NCI-H1105 treated with DMSO at 0.1 percent for 48 hours (cell line): ENCODE results near the gene ZFY.
"Not testable (repeated sequence)": the region's sequence is repeated elsewhere in the genome, so short reads cannot be mapped to it uniquely, and the experiment has no call there.

Experiments used
- DNase-seq: peaks from one replicate; lab custom pipeline; 2025; lab: John Stamatoyannopoulos, UW

The ZFY gene

DNA sequence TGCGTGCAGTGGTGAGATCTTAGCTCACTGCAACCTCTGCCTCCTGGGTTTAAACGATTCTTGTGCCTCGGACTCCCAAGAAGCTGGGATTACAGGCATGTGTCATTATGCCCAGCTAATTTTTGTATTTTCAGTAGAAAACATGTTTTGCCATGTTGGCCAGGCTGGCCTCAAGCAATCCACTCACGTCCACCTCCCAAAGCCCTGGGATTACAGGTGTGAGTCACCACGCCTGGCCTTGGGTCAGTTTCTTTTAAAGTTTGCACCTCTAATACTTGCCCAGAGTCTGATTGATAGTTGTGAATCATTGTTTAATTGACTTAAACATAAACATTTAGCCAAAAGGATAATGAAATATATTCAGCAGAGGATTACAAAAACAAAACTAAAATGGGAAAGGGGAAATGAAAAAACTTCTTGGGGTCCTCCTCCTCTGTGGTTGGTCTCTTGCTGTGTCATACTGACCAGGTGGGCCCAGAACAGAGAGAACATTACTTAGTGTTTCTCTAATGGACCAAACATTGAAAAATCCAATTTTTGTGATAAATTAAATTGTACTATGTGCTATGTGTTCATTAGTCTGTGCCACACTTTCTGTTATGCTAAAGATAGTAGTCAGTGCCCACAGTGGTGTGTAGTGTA is 38.0 kb downstream of the ZFY start:
- no peak for DNase-seq

DNA sequence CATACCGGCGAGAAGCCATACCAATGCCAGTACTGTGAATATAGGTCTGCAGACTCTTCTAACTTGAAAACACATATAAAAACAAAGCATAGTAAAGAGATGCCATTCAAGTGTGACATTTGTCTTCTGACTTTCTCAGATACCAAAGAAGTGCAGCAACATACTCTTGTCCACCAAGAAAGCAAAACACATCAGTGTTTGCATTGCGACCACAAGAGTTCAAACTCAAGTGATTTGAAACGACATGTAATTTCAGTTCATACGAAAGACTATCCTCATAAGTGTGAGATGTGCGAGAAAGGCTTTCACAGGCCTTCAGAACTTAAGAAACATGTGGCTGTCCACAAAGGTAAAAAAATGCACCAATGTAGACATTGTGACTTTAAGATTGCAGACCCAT is 44.1 kb downstream of the ZFY start:
- DNase-seq = no peak

DNA sequence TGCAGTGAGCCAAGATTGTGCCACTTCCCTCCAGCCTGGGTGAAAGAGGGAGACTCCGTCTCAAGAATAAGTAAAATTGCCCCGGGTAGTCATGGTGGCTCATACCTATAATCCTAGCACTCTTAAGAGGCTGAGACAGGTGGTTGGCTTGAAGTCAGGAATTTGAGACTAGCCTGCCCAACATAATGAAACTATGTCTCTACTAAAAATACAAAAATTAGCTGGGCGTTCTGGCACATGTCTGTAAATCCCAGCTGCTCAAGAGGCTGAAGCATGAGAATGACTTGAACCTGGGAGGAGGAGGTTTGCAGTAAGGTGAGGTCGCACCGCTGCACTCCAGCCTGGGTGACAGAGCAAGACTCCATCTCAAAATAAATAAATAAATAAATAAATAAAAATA is 49.3 kb downstream of the ZFY start:
- no peak for DNase-seq

DNA sequence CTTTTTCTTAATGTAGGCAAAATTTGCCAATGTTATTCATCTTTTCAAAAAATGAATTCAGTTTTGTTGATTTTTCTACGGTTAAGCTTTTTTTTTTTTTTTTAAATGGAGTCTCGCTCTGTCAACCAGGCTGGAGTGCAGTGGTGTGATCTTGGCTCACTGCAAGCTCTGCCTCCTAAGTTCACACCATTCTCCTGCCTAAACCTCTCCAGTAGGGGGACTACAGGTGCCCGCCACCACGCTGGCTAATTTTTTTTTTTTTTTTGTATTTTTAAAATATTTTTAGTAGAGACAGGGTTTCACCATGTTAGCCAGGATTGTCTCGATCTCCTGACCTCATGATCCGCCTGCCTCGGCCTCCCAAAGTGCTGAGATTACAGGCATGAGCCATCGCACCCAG is 52.0 kb downstream of the ZFY start:
- DNase-seq = not testable (repeated sequence)

DNA sequence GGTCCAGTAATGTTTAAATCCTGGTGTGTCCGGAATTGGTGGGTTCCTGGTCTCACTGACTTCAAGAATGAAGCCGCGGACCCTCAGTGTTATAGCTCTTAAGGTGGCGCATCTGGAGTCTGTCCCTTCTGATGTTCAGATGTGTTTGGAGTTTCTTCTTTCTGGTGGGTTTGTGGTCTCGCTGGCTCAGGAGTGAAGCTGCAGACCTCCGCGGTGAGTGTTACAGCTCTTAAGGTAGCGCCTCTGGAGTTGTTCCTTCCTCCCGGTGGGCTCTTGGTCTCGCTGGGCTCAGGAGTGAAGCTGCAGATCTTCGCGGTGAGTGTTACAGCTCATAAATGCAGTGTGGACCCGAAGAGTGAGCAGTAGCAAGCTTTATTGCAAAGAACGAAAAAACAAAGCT is 62.2 kb downstream of the ZFY start:
- DNase-seq = not testable (repeated sequence)

DNA sequence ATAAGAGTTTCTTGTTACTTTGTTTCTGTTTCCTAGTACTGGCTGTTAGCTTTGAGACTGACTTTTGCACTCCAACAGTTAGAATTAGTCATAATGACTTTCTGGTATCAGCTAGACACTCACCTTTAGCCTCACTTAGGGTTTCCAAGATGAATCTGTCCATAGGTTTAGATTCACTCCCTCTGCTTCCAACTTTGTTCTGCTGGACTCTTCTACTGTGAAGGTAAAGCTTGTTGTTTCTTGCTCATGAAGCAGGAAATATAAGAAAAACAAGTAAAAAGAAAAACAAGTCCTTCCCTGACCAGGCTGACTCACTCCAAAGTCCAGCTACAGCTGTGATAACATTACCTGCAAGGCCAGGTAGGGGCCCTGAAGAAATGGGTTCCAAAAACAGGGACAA is 67.0 kb downstream of the ZFY start:
- DNase-seq = no peak

DNA sequence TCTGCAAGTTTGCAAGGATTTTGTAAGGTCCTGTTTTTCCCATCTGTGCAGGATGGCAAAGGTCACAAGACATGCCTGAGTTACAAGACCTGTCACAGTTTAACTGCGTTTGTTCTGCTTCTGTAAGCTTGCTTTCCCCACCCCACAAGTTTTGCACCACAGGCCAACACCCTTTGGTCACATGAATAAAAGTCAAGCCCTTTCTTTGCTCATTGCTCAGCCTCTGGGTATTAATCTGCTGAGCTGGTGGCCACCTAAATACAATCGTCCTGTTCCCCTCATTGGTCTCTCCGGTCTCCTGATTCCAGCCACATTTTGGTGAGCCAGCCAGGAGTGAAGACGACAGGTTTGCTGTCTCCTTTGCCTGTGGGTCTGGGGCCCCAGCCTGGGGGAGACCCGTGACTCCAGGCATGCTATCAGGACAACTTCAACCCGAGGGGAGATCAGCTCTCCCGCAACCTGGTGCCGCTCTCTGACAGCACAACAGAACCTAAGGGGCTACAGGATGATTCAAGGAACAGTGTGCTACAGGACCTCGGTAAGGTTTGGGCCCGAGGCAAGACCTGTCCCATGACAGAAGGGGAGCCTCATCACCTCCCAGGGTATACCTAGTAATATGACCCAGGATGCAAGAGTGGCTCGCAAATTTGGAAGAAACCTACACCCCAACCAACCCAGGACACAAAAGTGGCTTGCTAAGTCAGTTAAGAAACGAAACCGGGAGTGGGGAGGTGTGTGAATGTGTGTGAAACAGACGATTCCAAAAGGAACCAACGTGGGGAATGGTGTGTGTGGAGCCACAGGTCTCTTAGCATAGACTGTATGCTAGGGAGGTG is 67.7 kb downstream of the ZFY start:
- DNase-seq = no peak

DNA sequence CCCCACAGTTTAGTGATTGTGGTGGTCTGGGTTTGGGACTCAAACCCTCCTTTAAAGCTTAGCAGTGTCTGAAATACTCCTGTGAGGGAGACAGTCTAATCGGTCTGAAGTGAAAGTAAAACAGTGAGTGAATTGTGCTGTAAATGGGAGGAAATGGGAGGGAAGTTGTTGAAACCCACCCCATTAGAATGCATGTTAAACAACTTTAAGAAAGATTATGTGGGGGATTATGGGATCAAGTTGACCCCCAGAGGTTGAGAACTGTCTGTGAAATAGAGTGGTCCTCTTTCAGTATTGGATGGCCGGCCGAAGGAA is 68.3 kb downstream of the ZFY start:
- DNase-seq = no peak

DNA sequence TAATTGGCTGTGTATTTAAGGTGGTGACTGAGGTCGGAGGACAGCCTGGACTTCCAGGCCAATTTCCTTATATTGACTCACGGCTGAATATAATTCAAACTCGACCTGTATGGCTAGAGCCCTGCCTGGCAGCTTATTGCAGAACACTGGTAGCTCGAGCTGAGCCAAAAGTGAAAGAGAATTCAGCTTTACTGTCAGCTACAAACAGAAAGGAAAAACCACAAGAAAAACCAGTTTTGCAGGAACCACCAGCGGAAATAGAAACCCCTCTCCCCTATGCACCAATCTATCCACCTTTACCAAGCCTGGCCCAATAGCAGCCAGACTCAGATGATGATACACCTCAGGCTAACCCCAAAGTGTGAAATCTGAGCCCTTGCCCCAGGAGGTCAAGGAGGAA is 68.7 kb downstream of the ZFY start:
- DNase-seq = no peak

DNA sequence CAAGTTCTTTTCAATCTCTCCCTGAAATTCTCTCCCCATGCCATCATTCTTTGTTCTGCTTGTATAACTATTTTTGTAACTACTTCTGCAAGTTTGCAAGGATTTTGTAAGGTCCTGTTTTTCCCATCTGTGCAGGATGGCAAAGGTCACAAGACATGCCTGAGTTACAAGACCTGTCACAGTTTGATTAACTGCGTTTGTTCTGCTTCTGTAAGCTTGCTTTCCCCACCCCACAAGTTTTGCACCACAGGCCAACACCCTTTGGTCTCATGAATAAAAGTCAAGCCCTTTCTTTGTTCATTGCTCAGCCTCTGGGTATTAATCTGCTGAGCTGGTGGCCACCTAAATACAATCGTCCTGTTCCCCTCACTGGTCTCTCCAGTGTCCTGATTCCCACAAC is 70.8 kb downstream of the ZFY start:
- not testable (repeated sequence) for DNase-seq

DNA sequence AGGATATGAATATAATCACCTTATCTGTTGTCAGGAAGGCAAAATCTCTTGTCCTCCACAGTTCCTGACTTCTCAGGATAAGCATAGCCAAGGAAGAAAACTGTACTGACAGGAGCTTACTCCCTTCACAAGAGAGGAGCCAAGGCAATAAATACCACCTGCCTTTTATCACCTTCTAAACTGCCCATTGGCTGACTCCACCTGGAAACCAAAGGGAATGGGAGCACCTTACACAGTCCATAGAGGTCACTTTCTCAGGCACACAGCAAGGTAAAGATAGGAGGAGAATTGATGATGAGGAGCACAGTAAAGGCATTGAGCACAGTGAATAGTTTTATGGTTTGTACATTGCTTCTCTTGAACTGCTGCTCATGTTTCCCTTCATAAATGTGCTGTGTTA is 72.8 kb downstream of the ZFY start:
- no peak for DNase-seq

DNA sequence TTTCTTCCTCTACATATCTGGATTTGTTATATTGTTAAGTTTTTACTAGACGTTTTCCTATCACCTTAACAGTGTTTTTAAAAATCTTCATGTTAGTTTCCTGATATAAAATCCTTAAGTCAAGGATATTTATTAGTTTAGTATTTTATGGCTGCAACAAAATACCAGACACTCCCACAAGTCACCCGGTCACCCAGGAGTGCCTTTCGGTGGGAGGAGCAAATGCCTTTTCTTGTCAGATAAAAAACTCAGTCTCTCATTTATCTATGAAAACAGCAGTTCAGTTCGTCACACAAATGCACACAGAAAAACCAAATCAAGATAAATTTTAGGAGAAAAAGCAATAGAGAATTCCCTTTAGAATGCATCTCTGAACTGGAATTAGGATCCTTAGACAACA is 77.0 kb downstream of the ZFY start:
- no peak for DNase-seq

DNA sequence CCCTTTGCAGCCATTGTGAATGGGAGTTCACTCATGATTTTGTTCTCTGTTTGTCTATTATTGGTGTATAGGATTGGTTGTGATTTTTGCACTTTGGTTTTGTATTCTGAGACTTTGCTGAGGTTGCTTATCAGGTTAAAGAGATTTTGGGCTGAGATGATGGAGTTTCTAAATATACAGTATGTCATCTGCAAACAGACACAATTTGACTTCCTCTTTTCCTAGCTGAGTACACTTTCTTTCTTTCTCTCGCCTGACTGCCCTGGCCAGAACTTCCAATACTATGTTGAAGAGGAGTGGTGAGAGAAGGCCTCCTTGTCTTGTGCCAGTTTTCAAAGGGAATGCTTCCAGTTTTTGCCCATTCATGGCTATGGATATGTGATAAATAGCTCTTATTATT is 81.4 kb downstream of the ZFY start:
- no peak for DNase-seq

DNA sequence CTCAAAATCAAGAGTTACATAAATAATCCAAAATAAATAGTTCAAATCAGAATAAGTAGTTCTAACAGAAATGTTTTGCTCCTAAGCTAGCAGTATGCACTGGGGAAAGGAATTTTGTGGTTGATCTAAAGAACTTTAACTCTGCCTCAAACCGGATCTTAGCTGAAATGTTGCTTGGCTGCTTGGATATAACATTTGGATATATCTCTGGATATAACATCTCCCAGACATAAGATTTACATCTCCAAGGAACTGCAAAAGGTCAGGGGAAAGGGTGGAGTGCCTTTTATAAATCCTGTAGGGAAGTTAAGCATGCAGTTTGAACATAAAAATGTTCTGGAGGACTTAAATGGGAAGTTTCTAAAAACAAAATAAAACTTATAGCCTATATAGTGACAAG is 83.4 kb downstream of the ZFY start:
- DNase-seq = no peak

DNA sequence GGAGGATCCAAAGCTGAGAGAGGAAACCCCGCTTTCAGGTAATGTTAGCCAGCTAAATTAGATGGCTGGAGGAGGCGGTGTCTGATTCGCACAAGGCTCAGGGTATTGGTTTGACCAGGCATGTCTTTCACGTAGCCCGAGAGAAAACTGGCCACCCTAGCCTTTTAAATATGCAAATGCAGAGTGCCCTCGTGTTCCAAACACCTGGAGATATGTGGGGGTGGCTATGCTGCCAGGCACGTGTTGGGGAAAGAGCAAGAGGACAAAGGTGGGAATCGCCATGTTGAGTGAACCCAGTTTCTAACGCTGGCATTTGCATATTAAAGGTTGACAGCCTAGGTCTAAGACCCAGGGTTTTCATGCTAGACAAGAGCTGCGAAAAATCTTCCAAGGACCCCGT is 84.4 kb downstream of the ZFY start:
- no peak for DNase-seq

DNA sequence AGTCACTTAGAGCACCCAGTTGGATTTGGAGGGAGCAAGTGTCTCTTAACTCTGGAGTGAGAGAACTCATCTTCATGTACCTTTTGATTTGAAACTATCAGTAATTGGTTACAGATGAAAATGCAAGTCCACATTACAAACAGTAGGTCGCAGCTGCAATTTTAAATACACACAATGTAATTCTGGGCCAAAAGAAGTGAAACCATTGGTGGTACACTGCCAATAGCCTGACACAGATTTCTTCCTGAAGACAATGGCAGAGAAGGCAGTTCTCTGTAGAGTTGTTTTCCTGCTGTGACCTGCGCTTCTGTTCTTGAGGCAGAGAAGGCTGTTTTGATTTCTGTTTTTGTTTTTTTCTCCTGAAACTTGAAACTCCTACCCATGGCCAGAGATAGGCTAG is 86.0 kb downstream of the ZFY start:
- no peak for DNase-seq

DNA sequence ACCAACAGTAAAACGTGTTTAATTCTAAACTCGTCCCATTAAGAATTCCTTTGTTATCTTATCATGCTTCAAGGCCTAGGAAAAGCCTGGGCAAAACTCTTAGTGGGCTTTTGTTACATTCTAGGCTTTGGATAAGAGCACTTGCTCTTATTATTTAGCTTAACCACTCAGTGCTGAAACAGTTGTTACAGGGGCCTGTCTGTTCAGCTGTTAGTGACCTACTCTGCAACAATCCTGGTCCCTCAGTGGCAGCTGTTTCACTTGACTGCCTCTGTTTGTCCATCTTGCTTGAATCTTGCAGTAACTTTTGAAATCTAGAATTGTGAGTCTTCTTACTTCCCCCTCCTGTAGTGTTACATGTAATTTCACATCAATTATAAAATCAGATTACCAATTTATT is 88.4 kb downstream of the ZFY start:
- DNase-seq = no peak

DNA sequence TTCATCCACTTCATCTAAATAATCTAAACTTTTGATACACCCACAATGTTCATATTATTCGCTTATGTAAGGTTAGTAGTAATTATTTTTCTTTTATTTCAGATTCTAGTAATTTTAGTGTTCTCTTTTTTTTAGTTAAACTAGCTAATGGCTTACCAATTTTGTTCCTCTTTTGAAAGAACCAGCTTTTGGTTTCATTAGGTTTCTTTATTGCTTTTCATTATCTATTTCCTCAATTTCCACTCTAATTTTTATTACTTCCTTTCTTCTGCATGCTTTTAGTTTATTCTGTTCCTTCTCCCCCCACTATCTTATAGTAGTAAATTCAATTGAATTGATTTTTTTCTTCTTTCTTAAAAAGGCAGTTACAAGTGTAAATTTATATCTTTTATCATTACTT is 90.2 kb downstream of the ZFY start:
- no peak for DNase-seq
